HG03108 (cell line): Measurements from ENCODE around the gene MYO1D.
"Not testable (repeated sequence)": the region's sequence is repeated elsewhere in the genome, so short reads cannot be mapped to it uniquely, and the experiment has no call there.

ENCODE experiments used
- ATAC-seq: cut with Tn5 transposase; IDR thresholded peaks from one replicate; pipeline ENCODE4 v1.9.1; 2021; ENCODE audit warnings: moderate library complexity; ENCODE audit not compliant: unreplicated experiment

MYO1D gene

DNA sequence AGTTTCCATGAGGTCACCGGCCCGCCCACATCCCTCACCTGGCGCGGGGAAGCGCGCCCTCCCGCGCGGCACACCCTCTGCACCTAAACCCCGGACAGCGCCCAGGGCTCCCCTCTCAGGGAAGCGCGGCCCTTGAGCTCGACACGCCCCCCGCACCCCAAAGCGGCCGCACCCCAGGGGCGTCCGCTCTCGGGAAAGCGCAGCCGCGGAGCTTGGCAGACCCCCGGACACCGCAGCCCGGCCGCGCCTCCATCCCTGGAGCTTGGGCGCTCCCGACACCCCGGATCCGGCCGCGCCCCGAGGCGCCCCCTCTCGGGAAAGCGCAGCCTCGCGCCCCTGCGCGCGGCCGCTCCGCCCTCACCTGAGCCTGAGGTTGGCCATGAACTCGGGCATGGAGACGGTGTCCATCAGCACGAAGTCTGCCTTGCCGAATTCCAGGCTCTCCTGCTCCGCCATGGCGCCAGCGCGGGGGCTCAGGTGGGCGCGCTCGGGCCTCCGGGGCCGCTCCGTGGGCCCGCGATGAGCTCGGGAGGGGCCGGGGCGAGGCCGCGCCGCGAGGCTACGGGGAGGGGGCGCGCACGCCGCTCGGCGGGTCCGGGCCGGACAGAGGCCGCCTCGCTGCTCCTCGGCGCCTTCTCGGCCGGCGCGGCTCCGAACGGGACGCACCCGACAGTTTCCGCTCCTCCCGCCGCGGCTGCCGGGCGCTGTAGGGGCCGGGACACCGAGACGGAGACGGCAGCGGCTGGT, at the start of gene MYO1D:
TSS of gene MYO1D (minus strand) at position 708 of the 747 bp plus-strand sequence. CDS start at position 456, 252 bp downstream.
- peak; percentile 50 for ATAC-seq

GRCh38 chr17:32926183-32926582, 49.3 kb upstream of the MYO1D start:
- ATAC-seq = no peak

- not testable (repeated sequence) for ATAC-seq
These were observed 47.0 kb upstream of the MYO1D start for GRCh38 chr17:32923905-32924304.

GRCh38 chr17:32921017-32921416, 44.1 kb upstream of the MYO1D start:
- ATAC-seq = no peak

DNA sequence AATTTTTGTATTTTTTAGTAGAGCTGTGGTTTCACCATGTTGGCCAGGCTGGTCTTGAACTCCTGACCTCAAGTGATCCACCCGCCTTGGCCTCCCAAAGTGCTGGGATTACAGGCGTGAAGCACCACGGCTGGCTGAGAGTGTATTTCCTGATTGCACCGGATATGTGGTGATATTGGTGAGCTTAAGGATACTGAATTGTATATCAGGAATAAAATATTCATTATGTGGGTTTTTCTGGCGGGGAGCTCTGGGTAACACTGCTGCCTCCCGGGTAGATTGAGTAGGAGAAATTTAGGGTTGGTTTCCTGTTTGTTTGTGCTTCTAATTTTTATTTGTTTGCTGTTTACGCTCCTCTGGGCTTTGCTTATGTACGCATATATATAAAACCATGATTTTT, 43.4 kb upstream of the MYO1D start:
- ATAC-seq = no peak

DNA sequence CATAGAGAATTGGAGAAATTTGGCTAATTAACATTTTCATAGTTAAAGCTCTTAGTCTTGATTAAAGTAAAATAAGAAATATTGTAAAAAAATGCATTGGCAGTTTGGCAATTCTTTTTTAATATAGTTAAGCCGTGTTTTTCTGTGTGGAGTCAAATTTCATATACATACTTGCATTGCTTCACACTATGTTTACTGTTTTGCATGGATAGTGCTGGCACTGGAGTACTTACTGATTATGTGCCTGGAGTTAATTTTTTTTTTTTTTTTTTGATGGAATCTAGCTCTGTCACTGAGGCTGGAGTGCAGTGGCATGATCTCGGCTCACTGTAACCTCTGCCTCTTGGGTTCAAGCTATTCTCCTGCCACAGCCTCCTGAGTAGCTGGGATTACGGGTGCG, 43.0 kb upstream of the MYO1D start:
- ATAC-seq = not testable (repeated sequence)

- ATAC-seq = no peak
These were observed 40.9 kb upstream of the MYO1D start for GRCh38 chr17:32917842-32918241.

DNA sequence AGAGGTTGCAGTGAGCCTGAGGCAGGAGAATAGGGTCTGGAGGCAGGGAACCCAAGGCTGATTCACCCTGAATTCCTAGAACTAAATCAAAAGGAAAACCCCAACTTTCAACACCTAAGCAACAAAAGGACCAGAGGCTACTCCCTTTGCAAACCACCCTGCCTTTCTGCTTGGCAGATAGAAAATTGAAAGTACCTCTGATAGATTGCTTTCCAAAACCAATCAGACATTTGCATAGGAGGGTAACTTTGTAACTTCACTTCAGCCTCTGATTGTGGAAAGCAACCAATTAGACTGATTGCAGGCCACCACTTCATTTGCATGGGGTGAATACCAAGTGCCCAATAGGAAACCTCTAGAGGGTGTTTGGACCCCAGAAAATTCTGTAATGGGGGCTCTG, 40.2 kb upstream of the MYO1D start:
- ATAC-seq = no peak

GRCh38 chr17:32916134-32916533, 39.2 kb upstream of the MYO1D start:
- no peak for ATAC-seq

- no peak for ATAC-seq
These were observed 38.3 kb upstream of the MYO1D start for GRCh38 chr17:32915245-32915644.

DNA sequence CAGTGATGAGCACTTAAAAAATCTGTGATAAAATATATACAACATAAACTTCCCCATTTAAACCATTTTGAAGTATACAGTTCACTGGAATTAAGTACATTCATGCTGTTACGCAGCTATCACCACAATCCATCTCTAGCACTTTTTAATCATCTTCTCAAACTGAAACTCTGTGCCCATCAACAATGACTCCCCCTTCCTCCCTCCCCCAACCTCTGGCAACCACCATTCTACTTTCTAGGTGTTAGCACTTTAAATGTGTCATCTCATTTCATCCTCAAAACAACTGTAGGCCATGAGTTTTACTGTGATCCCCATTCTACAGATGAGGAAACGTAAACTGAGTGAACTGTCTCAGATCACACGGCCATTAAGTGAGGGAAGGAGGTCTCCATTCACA, 37.3 kb upstream of the MYO1D start:
- ATAC-seq = no peak

DNA sequence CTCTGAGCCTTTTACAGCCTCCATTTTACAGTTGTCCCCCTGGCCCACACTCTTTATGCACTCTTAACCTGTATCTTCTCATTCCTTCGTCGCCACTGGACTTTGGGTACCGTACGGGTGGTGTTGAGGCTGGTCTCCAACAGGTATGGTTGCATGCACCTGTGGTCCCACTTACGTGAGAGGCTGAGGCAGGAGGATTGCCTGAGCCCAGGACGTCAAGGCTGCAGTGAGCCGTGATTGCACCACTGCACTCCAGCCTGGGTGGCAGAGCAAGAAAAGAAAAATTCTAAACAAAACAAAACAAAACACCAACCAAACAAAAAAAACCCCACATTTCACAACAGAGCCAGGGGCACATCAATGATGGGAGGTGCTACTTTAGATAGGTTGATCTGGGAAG, 36.7 kb upstream of the MYO1D start:
- ATAC-seq = no peak

GRCh38 chr17:32912218-32912897, 35.4 kb upstream of the MYO1D start:
- no peak for ATAC-seq

- ATAC-seq = no peak
These were observed 33.8 kb upstream of the MYO1D start for GRCh38 chr17:32910769-32911168.

DNA sequence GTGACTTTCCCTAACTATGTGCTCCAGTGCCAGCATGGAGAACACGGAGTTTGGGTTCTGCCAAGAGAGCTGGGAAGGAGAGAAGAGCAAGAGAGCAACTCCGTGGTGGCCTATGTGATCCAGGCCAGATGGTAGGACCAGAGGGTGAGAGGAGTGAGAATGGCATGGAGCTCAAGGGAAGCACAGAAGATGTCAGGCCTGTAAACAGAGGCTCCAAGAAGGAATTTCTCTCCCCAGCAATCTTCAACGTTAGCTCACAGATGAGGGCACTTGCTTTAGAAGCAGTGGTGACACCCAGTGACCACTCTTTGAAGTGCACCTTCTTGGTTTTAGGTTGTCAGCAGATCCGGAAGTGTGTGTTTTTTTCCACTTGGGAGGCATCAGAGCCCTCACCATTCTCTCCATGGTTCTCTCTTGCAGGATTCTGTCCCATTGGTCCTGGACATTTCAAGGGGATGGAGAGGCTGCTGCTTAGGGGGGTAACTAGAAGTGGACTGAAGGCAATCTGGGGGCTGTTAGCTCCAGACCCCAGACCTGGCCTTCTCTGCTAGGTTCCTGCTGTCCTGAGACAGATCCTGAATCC, 33.0 kb upstream of the MYO1D start:
- ATAC-seq = no peak

GRCh38 chr17:32907583-32907982, 30.7 kb upstream of the MYO1D start:
- no peak for ATAC-seq

GRCh38 chr17:32904891-32905290, 28.0 kb upstream of the MYO1D start:
- ATAC-seq = no peak

GRCh38 chr17:32903774-32904673, 27.1 kb upstream of the MYO1D start:
- no peak for ATAC-seq

DNA sequence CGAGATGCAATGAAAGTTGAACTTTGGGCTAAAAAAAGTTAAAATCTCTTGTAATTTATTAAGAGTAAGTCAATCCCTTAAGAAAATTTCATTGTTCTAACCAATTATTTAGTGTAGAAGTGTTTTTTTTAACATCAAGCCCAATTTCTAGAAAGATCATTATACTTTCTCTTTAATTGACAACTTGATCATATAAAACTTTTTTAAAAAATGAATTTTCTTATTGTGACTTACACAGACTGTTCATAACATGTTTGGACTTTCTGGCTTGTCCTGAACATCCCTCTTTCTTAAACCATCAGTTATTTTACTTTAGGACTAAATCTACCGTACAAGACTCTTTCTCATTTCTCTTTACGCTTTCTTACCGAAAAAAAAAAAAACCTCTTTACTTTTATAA, 24.8 kb upstream of the MYO1D start:
- ATAC-seq = no peak

GRCh38 chr17:32899236-32900013, 22.5 kb upstream of the MYO1D start:
- no peak for ATAC-seq
